Hepatocyte (in vitro differentiated cells): ENCODE results near the gene TRMT61A. TPM values are rescaled to one million over a fixed set of nuclear protein-coding genes. Genes with fewer than 3 reads are reported as not detected.

Experiments
- DNase-seq: peaks from one replicate; pipeline ENCODE4 v3.0.0-alpha.2; 2016; ENCODE audit warnings: low spot score
- H2AFZ ChIP-seq: fragments of 200-600 bp; sonication (generic); 2 replicates; pipeline ENCODE4 v1.6.0; 2016; ENCODE audit warnings: antibody characterized with exemption, mild to moderate bottlenecking
- H3K27ac ChIP-seq: fragments of 200-600 bp; sonication (generic); 2 replicates; pipeline ENCODE4 v1.5.1; 2016; ENCODE audit warnings: mild to moderate bottlenecking
- H3K27me3 ChIP-seq: fragments of 200-600 bp; sonication (generic); 2 replicates; pipeline ENCODE4 v1.6.1; 2016
- H3K36me3 ChIP-seq: fragments of 200-600 bp; sonication (generic); replicated peaks from 2 replicates; pipeline ENCODE4 v1.5.1; 2016; ENCODE audit warnings: low read depth; ENCODE audit not compliant: insufficient read depth
- H3K4me1 ChIP-seq: fragments of 200-600 bp; sonication (generic); 2 replicates; pipeline ENCODE4 v1.5.1; 2016; ENCODE audit warnings: mild to moderate bottlenecking, moderate library complexity; ENCODE audit not compliant: insufficient read depth
- H3K4me2 ChIP-seq: fragments of 200-600 bp; sonication (generic); 2 replicates; pipeline ENCODE4 v1.6.0; 2016
- H3K4me3 ChIP-seq: fragments of 200-600 bp; sonication (generic); 2 replicates; pipeline ENCODE4 v1.5.1; 2016; ENCODE audit warnings: mild to moderate bottlenecking
- H3K79me2 ChIP-seq: fragments of 200-600 bp; sonication (generic); 2 replicates; pipeline ENCODE4 v1.6.0; 2017; ENCODE audit warnings: mild to moderate bottlenecking
- H3K9me2 ChIP-seq: fragments of 200-600 bp; sonication (generic); replicated peaks from 2 replicates; pipeline ENCODE4 v1.6.0; 2017; ENCODE audit warnings: mild to moderate bottlenecking; ENCODE audit not compliant: insufficient read depth
- H3K9me3 ChIP-seq: fragments of 200-600 bp; sonication (generic); 2 replicates; pipeline ENCODE4 v1.5.1; 2016; ENCODE audit warnings: low read depth, mild to moderate bottlenecking
- H4K20me1 ChIP-seq: fragments of 200-600 bp; sonication (generic); 2 replicates; pipeline ENCODE4 v1.6.0; 2016; ENCODE audit warnings: mild to moderate bottlenecking; ENCODE audit not compliant: insufficient read depth, poor library complexity, severe bottlenecking
- EZH2 ChIP-seq: fragments of 200-600 bp; sonication (generic); IDR thresholded peaks from 2 replicates; pipeline ENCODE4 v1.6.1; 2016; ENCODE audit warnings: antibody characterized with exemption, mild to moderate bottlenecking, borderline replicate concordance
- EZH2phosphoT487 ChIP-seq: fragments of 200-600 bp; sonication (generic); IDR thresholded peaks from one replicate; pipeline ENCODE4 v1.6.1; 2018; ENCODE audit warnings: antibody characterized with exemption, mild to moderate bottlenecking, low read depth, moderate library complexity; ENCODE audit not compliant: unreplicated experiment, severe bottlenecking
- WGBS: methylation state at CpG from one replicate; pipeline ENCODE4 v1.1.6; 2016; ENCODE audit warnings: low lambda C conversion rate; ENCODE audit errors: missing lambda C conversion rate; 5-methylcytosine and 5-hydroxymethylcytosine counted together
- polyA plus RNA-seq: library from polyadenylated mRNA; unstranded; fragments of >200 nt; fragmentation: Nextera tagmentation; extraction: Ambion mirVana; gene quantifications from 2 replicates; pipeline ENCODE4 v1.2.1, GENCODE V29; 2016
- total RNA-seq: library from RNA; depleted of rRNA; stranded (reverse); fragments of >200 nt; gene quantifications from 2 replicates; pipeline ENCODE4 v1.2.3, GENCODE V29; 2014
- TF ChIP-seq, protein P1 (sequence below): fragments of 200-600 bp; sonication (generic); IDR thresholded peaks from 2 replicates; pipeline ENCODE4 v1.5.1; 2016; ENCODE audit warnings: antibody characterized with exemption, mild to moderate bottlenecking; ENCODE audit not compliant: poor library complexity

The TRMT61A gene
- total and polyA plus RNA-seq, 2 experiments from 2014 or later = 8.9 to 13.2 TPM

DNA sequence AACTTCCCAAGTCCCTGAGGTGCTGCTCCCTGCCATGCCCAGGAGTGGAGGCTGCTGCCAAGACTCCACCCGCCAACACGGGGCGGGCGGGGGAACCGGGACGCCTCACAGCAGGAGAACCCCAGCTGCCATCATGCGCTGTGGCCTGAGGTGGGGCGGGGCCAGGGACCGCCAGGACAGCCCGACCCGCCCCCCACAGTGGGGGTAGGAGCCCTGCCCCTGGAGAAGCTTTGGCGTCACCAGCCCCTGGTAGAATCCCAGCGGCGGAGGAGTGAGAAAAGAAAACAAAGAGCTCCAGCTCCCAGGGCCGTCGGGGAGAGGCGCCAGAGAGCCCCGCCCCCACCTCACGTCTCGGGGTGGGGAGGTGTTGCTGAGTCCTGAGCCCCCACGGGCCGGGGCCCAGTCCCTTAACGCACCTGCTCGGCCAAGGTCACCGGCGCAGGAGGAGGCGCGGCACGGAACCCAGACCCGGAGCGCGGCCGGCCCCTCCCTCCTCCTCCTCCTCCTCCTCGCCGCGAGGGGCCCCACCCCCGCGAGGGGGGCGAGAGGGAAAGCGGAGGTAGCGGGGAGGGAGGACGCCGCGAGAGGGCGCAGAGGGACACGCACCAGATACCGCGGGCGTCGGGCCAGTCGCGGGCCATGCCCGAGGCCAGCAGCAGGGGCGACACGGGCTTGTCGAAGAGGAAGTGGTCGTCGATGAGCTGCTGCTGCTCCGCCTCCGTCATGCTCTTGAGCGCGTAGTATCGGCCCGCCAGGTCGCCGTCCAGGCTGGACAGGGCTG is 8.1 kb upstream of the TRMT61A start:
- peak; percentile 90 for DNase-seq
- Histone ChIP-seq H3K27me3 (peaks cover 4% of the 10 kb centered on the region), H3K79me2 (peaks cover 25% of the 10 kb centered on the region), H3K4me3 (peak overlapping the region; percentile 91), H4K20me1 (peaks cover 27% of the 10 kb centered on the region), H3K36me3 (no peaks in the 10 kb centered on the region), H3K9me3 (no peaks in the 10 kb centered on the region), H3K9me2 (no peaks in the 10 kb centered on the region), H3K4me1 (peaks cover 50% of the 10 kb centered on the region), H2AFZ (peak overlapping the region; percentile 49), H3K27ac (peak overlapping the region; percentile 90), H3K4me2 (peak overlapping the region; percentile 100)
- TF ChIP-seq EZH2phosphoT487 (no peak), EZH2 (no peak)
- TF ChIP-seq, protein P1, sequence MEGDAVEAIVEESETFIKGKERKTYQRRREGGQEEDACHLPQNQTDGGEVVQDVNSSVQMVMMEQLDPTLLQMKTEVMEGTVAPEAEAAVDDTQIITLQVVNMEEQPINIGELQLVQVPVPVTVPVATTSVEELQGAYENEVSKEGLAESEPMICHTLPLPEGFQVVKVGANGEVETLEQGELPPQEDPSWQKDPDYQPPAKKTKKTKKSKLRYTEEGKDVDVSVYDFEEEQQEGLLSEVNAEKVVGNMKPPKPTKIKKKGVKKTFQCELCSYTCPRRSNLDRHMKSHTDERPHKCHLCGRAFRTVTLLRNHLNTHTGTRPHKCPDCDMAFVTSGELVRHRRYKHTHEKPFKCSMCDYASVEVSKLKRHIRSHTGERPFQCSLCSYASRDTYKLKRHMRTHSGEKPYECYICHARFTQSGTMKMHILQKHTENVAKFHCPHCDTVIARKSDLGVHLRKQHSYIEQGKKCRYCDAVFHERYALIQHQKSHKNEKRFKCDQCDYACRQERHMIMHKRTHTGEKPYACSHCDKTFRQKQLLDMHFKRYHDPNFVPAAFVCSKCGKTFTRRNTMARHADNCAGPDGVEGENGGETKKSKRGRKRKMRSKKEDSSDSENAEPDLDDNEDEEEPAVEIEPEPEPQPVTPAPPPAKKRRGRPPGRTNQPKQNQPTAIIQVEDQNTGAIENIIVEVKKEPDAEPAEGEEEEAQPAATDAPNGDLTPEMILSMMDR = peak; percentile 53
- 32% methylated on average over 8 of the region's 66 CpGs for WGBS

DNA sequence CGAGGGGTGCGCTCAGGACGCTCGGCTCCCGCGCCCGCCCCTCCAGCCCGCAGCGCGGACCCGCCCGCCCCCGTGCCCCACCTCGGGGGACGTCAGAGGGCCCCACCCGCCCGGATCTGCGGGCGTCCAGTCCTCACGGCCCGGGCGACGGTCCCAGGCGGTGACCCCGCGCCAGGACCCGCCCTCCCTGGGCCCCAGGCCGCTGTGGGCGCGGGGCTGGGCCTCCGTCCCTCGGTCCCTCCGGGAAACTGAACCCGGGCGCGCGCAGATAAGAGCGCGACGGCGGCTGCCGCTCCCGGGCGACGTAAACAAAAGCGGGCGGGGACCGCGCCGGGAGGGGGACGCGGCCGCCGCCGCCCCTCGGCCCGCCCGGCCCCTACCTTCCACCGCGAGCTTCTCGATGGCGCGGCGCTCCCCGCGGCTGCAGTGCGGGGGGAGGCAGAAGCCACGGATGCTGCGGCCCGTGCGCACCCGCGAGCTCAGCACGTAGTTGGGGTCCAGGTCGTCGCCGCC is 7.5 kb upstream of the TRMT61A start:
- H3K9me3 ChIP-seq = no peaks in the 10 kb centered on the region
- no peaks in the 10 kb centered on the region for H3K36me3 ChIP-seq
- no peak for DNase-seq
- peaks cover 56% of the 10 kb centered on the region for H3K4me1 ChIP-seq
- H3K79me2 ChIP-seq = peaks cover 25% of the 10 kb centered on the region
- H3K9me2 ChIP-seq = no peaks in the 10 kb centered on the region
- peak overlapping the region; percentile 91 for H3K4me3 ChIP-seq
- H2AFZ ChIP-seq = peak overlapping the region; percentile 49
- H4K20me1 ChIP-seq = peaks cover 27% of the 10 kb centered on the region
- peak overlapping the region; percentile 90 for H3K27ac ChIP-seq
- 5% methylated on average over 8 of the region's 77 CpGs for WGBS
- H3K27me3 ChIP-seq = peaks cover 4% of the 10 kb centered on the region
- peak overlapping the region; percentile 100 for H3K4me2 ChIP-seq
- TF ChIP-seq, protein P1 = no peak
- TF ChIP-seq EZH2phosphoT487 = no peak
- no peak for TF ChIP-seq EZH2

DNA sequence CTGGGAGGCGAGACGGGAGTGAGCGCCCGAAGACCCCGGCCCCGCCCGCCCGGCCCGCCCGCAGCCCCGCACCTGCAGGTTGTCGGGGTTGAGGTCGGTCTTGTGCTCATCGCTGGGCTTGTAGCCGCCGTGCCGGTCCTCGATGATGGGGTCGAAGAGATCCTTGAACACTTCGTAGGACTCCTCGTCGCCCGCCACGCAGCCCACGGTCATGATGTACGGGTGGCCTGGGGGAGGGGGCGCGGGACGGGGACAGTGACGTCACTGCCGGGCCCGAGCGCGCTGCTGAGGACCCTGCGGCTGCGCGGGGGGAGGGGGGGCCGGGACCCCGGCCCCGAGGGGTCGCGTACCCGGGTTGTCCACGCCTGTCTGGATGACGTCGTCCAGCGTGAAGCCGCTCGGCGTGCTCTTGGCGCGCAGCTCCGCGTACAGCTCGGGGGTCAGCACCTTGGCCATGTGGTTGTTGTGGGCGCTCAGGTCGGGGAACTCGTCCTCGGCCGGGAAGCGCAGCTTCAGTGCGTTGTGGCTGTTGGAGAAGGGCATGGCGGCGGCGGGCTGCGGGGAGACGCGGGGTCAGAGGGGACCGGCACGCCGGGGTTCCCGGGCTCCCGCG is 6.9 kb upstream of the TRMT61A start:
- no peak for DNase-seq
- Histone ChIP-seq H3K4me3 (peak overlapping the region; percentile 91), H3K9me3 (no peaks in the 10 kb centered on the region), H3K27me3 (peaks cover 4% of the 10 kb centered on the region), H3K79me2 (peaks cover 28% of the 10 kb centered on the region), H3K27ac (peak overlapping the region; percentile 90), H3K4me1 (peaks cover 62% of the 10 kb centered on the region), H3K36me3 (no peaks in the 10 kb centered on the region), H4K20me1 (peaks cover 27% of the 10 kb centered on the region), H3K4me2 (peak overlapping the region; percentile 100), H3K9me2 (no peaks in the 10 kb centered on the region), H2AFZ (peak overlapping the region; percentile 49)
- WGBS = 1% methylated on average over 33 of the region's 74 CpGs
- TF ChIP-seq, protein P1 = no peak
- no peak for TF ChIP-seq EZH2
- TF ChIP-seq EZH2phosphoT487 = no peak
